Lung (tissue), 12 donors: ENCODE measurements around the gene AFAP1. TPM values are rescaled to one million over a fixed set of nuclear protein-coding genes. Genes with fewer than 3 reads are reported as not detected.

Experiments used
- ATAC-seq: fragments of 200-7000 bp; cut with Tn5 transposase; one replicate; pipeline ENCODE4 v1.9.1; 2020; ENCODE audit warnings: moderate number of reproducible peaks; ENCODE audit not compliant: insufficient read depth, low FRiP score
- DNase-seq, 3 donors: peaks; one replicate each; pipeline ENCODE4 v3.0.0-alpha.2; 2013 to 2017
- H3K27ac ChIP-seq, 2 donors: one replicate each; pipeline ENCODE4 v1.5.1; 2013; ENCODE audit warnings: mild to moderate bottlenecking in 2 of 2, moderate library complexity in 2 of 2, control low read depth in 1 of 2, inconsistent platforms in 1 of 2, low read depth in 1 of 2, low read length in 1 of 2
- H3K27me3 ChIP-seq, 3 donors: one replicate each; pipeline ENCODE4 v1.5.1; 2013; ENCODE audit warnings: low read length in 2 of 3; ENCODE audit not compliant: control insufficient read depth in 3 of 3, insufficient read depth in 3 of 3
- H3K36me3 ChIP-seq, 4 donors: one replicate each; pipeline ENCODE4 v1.5.1; 2013; ENCODE audit warnings: low read length in 4 of 4, mild to moderate bottlenecking in 1 of 4, moderate library complexity in 1 of 4; ENCODE audit not compliant: control insufficient read depth in 4 of 4, insufficient read depth in 4 of 4
- H3K4me1 ChIP-seq, 5 donors: one replicate each; pipeline ENCODE4 v1.5.1; 2013; ENCODE audit warnings: low read length in 5 of 5, mild to moderate bottlenecking in 2 of 5, moderate library complexity in 1 of 5; ENCODE audit not compliant: control insufficient read depth in 5 of 5, insufficient read depth in 5 of 5
- H3K4me3 ChIP-seq: one replicate; pipeline ENCODE4 v1.5.1; 2013; ENCODE audit warnings: mild to moderate bottlenecking, control low read depth, moderate library complexity
- H3K9ac ChIP-seq, 2 donors: one replicate each; pipeline ENCODE4 v1.5.1; 2013; ENCODE audit warnings: low read length in 2 of 2, control low read depth in 1 of 2; ENCODE audit not compliant: insufficient read depth in 1 of 2
- H3K9me3 ChIP-seq, 4 donors: one replicate each; pipeline ENCODE4 v1.5.1; 2013; ENCODE audit warnings: low read length in 3 of 4, mild to moderate bottlenecking in 1 of 4, moderate library complexity in 1 of 4; ENCODE audit not compliant: control insufficient read depth in 4 of 4, insufficient read depth in 3 of 4
- WGBS, 2 donors: extraction: QIAGEN DNeasy Blood & Tissue Kit; methylation state at CpG; one replicate each; pipeline ENCODE4 v1.1.7; 2013; 5-methylcytosine and 5-hydroxymethylcytosine counted together
- polyA plus RNA-seq, 2 donors: library from polyadenylated mRNA; stranded (reverse); fragments of 200-250 nt; gene quantifications; one replicate each; pipeline ENCODE4 v1.2.1, GENCODE V29; 2013
- total RNA-seq, 2 donors: library from RNA; depleted of rRNA in 1 of 2; stranded (reverse); fragments of >200 nt in 1 of 2; gene quantifications; one replicate each; pipeline ENCODE4 v1.2.1, GENCODE V29; 2014 to 2021
- TF ChIP-seq, protein P1 (sequence below): IDR thresholded peaks from 2 replicates; pipeline ENCODE4 v1.5.1; 2012; ENCODE audit warnings: mild to moderate bottlenecking; ENCODE audit errors: control extremely low read depth, extremely low read depth
- donor health status: control.
- donor health status: control.
- donor health status: Bipolar disorder and iron deficiency.
- donor health status: healthy.
- donor health status: DM: yes; HTN: yes; CAD: no.

Gene AFAP1
- total and polyA plus RNA-seq, 4 donors = 5.3 to 34.1 (median 12.3) TPM

DNA sequence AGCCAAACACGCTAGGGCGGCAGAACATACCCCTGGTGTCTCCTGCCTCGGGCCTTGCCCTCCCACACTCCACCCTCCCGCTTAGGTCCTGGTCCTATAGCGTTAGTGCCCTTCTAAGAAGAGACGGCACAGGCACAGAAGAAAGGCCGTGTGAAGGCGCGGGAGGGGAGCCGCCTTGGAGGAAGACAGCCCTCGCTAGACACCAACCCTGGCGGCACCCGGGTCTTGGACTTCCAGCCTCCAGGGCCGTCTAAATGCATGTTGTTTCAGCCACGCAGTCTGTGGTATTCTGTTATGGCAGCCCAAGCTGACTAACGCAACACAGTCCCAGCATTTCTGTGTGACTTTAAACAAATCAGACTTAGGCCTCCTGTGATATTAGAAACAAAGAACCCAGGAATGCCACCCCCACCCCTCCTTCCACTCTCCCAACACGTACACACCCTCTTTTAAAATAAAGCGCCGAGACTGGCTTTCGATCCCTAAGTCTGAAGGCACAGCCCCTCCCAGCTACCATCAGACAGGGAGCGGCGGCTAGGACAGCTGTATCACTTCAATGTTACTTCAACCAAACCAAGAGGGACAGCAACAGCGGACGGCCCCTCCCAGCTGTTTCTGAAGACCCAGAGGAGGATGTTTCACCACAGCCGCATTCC lies 128.0 kb downstream of the AFAP1 start:
- no peaks in the 10 kb centered on the region for H3K27me3 ChIP-seq
- 64 to 78% methylated on average over 25 of the region's 25 CpGs for WGBS, 2 donors
- TF ChIP-seq, protein P1, sequence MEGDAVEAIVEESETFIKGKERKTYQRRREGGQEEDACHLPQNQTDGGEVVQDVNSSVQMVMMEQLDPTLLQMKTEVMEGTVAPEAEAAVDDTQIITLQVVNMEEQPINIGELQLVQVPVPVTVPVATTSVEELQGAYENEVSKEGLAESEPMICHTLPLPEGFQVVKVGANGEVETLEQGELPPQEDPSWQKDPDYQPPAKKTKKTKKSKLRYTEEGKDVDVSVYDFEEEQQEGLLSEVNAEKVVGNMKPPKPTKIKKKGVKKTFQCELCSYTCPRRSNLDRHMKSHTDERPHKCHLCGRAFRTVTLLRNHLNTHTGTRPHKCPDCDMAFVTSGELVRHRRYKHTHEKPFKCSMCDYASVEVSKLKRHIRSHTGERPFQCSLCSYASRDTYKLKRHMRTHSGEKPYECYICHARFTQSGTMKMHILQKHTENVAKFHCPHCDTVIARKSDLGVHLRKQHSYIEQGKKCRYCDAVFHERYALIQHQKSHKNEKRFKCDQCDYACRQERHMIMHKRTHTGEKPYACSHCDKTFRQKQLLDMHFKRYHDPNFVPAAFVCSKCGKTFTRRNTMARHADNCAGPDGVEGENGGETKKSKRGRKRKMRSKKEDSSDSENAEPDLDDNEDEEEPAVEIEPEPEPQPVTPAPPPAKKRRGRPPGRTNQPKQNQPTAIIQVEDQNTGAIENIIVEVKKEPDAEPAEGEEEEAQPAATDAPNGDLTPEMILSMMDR = no peak
- H3K4me1 ChIP-seq = peaks cover 0 to 55% (median 31%) of the 10 kb centered on the region in 5 donors
- peak overlapping the region in 1 of 2 donors; percentile 62 for H3K27ac ChIP-seq
- ATAC-seq (peak; percentile 49), DNase-seq (peak; percentile 94 to 97 (median 96))
- H3K9me3 ChIP-seq = no peaks in the 10 kb centered on the region
- H3K4me3 ChIP-seq = no peak overlapping the region
- peaks cover 2 to 30% (median 8%) of the 10 kb centered on the region in 4 donors for H3K36me3 ChIP-seq
- H3K9ac ChIP-seq = peak overlapping the region in 1 of 2 donors; percentile 36

DNA sequence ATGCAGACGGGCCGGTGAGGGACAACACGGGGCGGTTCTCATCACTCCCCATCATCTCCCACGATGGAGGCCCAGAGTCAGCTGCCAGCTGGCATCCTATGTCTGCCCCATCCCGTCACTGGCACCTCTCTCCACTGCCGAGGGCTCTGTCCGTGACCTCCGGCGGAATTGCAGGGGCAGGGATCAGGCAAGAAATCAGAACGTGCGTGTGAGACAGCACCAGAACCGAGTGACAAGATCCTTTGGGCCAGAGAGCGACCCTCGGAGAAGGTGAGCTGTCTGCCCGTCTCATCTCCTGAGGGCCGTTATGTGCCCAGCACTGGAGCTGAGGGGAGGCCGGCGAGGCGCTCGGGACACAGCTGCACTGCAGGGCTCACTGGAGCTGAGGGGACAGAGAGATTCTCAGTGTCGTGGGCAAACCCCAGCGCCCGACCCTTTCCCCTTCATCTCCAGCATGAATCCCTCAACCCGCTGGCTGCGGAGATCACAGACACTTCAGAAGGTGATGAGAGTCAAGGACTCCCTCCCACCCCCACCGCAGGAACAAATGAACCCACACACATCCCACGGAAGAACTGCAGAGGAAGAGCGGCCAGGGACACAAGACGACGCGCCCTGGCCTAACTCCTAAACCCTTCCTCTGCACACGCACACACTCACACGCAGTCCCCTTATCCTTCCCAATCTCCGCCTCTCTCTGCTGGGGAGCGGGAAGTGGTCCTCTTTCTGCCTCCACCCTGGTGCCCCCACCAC lies 128.7 kb downstream of the AFAP1 start:
- Histone ChIP-seq H3K4me1 (peaks cover 0 to 62% (median 37%) of the 10 kb centered on the region in 5 donors), H3K36me3 (peaks cover 0 to 27% (median 7%) of the 10 kb centered on the region in 4 donors), H3K9ac (no peak overlapping the region), H3K9me3 (no peaks in the 10 kb centered on the region), H3K27me3 (no peaks in the 10 kb centered on the region), H3K4me3 (no peak overlapping the region), H3K27ac (peak overlapping the region in 1 of 2 donors; percentile 62)
- WGBS, 2 donors = 81 to 85% methylated on average over 36 of the region's 36 CpGs
- ATAC-seq = no peak
- DNase-seq = peak; percentile 30 to 71 (median 36)
- TF ChIP-seq, protein P1 = no peak

DNA sequence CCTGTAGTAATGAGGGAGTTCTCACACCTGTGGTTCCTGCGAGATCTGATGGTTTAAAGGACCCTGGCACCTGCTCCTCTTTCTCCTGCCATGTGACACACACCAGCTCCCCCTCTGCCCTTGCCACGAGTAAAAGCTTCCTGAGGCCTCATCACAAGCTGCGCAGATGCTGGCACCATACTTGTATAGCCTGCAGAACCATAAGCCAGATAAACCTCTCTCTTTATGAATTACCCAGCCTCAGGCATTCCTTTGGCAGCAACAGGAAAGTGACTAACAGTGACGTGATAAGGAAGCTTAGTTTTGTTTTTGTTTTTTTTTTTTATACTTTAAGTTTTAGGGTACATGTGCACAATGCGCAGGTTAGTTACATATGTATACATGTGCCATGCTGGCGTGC lies 130.9 kb downstream of the AFAP1 start:
- Histone ChIP-seq H3K27me3 (no peaks in the 10 kb centered on the region), H3K9ac (no peak overlapping the region), H3K27ac (peak overlapping the region in 1 of 2 donors; percentile 2), H3K4me3 (no peak overlapping the region), H3K4me1 (peaks cover 0 to 81% (median 56%) of the 10 kb centered on the region in 5 donors), H3K9me3 (no peaks in the 10 kb centered on the region), H3K36me3 (peaks cover 0 to 14% (median 6%) of the 10 kb centered on the region in 4 donors)
- TF ChIP-seq, protein P1 = no peak
- 82 to 84% methylated on average over 6 of the region's 6 CpGs for WGBS, 2 donors
- DNase-seq (no peak), ATAC-seq (no peak)
